H9 (cell line): Measurements from ENCODE around the gene ITSN2. TPM values are rescaled to one million over a fixed set of nuclear protein-coding genes. Genes with fewer than 3 reads are reported as not detected.

Experiments used
- DNase-seq: peaks from one replicate; pipeline ENCODE4 v3.0.0-alpha.2; 2017
- H2AFZ ChIP-seq: one replicate; pipeline ENCODE4 v1.6.1; 2013; ENCODE audit warnings: mild to moderate bottlenecking, low read length, control low read depth, moderate library complexity
- H2AK5ac ChIP-seq: 2 replicates; pipeline ENCODE4 v1.6.1; 2013; ENCODE audit warnings: low read length, control low read depth, mixed read lengths; ENCODE audit not compliant: insufficient read length
- H2BK120ac ChIP-seq: one replicate; pipeline ENCODE4 v1.6.1; 2013; ENCODE audit warnings: low read depth, mild to moderate bottlenecking, low read length, control low read depth, inconsistent platforms; ENCODE audit not compliant: poor library complexity, severe bottlenecking
- H2BK12ac ChIP-seq: 2 replicates; pipeline ENCODE4 v1.6.1; 2013; ENCODE audit warnings: low read length, control low read depth, mixed read lengths, low read depth; ENCODE audit not compliant: insufficient read length
- H2BK15ac ChIP-seq: 2 replicates; pipeline ENCODE4 v1.6.1; 2013; ENCODE audit warnings: low read depth, low read length, control low read depth
- H2BK20ac ChIP-seq: one replicate; pipeline ENCODE4 v1.6.1; 2013; ENCODE audit warnings: low read depth, mild to moderate bottlenecking, low read length, control low read depth, inconsistent platforms; ENCODE audit not compliant: poor library complexity, severe bottlenecking
- H2BK5ac ChIP-seq: 2 replicates; pipeline ENCODE4 v1.6.1; 2013; ENCODE audit warnings: low read length, control low read depth, mixed read lengths; ENCODE audit not compliant: insufficient read length
- H3K14ac ChIP-seq: 2 replicates; pipeline ENCODE4 v1.6.1; 2013; ENCODE audit warnings: low read length, control low read depth; ENCODE audit not compliant: insufficient read depth
- H3K18ac ChIP-seq: 2 replicates; pipeline ENCODE4 v1.6.1; 2013; ENCODE audit warnings: low read depth, mild to moderate bottlenecking, mixed read lengths, low read length, control low read depth; ENCODE audit not compliant: insufficient read length
- H3K23ac ChIP-seq: 2 replicates; pipeline ENCODE4 v1.6.1; 2013; ENCODE audit warnings: low read length, control low read depth, mixed read lengths, low read depth; ENCODE audit not compliant: insufficient read length
- H3K23me2 ChIP-seq: 2 replicates; pipeline ENCODE4 v1.6.1; 2013; ENCODE audit warnings: low read depth, mild to moderate bottlenecking, mixed read lengths, low read length, control low read depth; ENCODE audit not compliant: insufficient read length, poor library complexity, severe bottlenecking
- H3K27ac ChIP-seq: 2 replicates; pipeline ENCODE4 v1.5.1; 2013; ENCODE audit warnings: low read length, control low read depth, mixed read lengths, low read depth; ENCODE audit not compliant: insufficient read length
- H3K27me3 ChIP-seq: 2 replicates; pipeline ENCODE4 v1.6.1; 2013; ENCODE audit warnings: low read length, control low read depth, inconsistent platforms; ENCODE audit not compliant: insufficient read depth
- H3K4ac ChIP-seq: 2 replicates; pipeline ENCODE4 v1.6.1; 2013; ENCODE audit warnings: low read depth, mild to moderate bottlenecking, control low read depth, inconsistent platforms, low read length, moderate library complexity
- H3K4me1 ChIP-seq: 2 replicates; pipeline ENCODE4 v1.6.1; 2013; ENCODE audit warnings: low read length, control low read depth, inconsistent platforms; ENCODE audit not compliant: insufficient read depth
- H3K4me2 ChIP-seq: 2 replicates; pipeline ENCODE4 v1.6.1; 2013; ENCODE audit warnings: low read length, control low read depth, mixed read lengths; ENCODE audit not compliant: insufficient read length, insufficient read depth
- H3K56ac ChIP-seq: 2 replicates; pipeline ENCODE4 v1.6.1; 2013; ENCODE audit warnings: low read depth, mild to moderate bottlenecking, mixed read lengths, low read length, control low read depth; ENCODE audit not compliant: insufficient read length
- H3K79me1 ChIP-seq: 2 replicates; pipeline ENCODE4 v1.6.1; 2013; ENCODE audit warnings: low read depth, mild to moderate bottlenecking, moderate library complexity, low read length, control low read depth, inconsistent platforms; ENCODE audit not compliant: insufficient read depth, poor library complexity, severe bottlenecking
- H3K79me2 ChIP-seq: 2 replicates; pipeline ENCODE4 v1.6.1; 2013; ENCODE audit warnings: low read length, control low read depth, inconsistent platforms; ENCODE audit not compliant: insufficient read depth
- H3K9ac ChIP-seq: 2 replicates; pipeline ENCODE4 v1.6.1; 2013; ENCODE audit warnings: low read length, control low read depth, mixed read lengths; ENCODE audit not compliant: insufficient read length; ENCODE audit errors: extremely low read depth
- H3K9me3 ChIP-seq: one replicate; pipeline ENCODE4 v1.6.1; 2013; ENCODE audit warnings: low read depth, low read length, inconsistent platforms; ENCODE audit not compliant: control insufficient read depth
- H3T11ph ChIP-seq: one replicate; pipeline ENCODE4 v1.6.1; 2013; ENCODE audit warnings: mild to moderate bottlenecking, low read length, control low read depth, inconsistent platforms
- H4K20me1 ChIP-seq: one replicate; pipeline ENCODE4 v1.6.1; 2013; ENCODE audit not compliant: control insufficient read depth, insufficient read length, insufficient read depth
- H4K5ac ChIP-seq: 2 replicates; pipeline ENCODE4 v1.6.1; 2013; ENCODE audit warnings: low read depth, mild to moderate bottlenecking, mixed read lengths, low read length, control low read depth; ENCODE audit not compliant: insufficient read length
- H4K8ac ChIP-seq: replicated peaks from 2 replicates; pipeline ENCODE4 v1.6.1; 2013; ENCODE audit warnings: low read length, control low read depth, mixed read lengths, low read depth; ENCODE audit not compliant: insufficient read length
- H4K91ac ChIP-seq: 2 replicates; pipeline ENCODE4 v1.6.1; 2013; ENCODE audit warnings: low read depth, mild to moderate bottlenecking, moderate library complexity, mixed read lengths, low read length, control low read depth; ENCODE audit not compliant: insufficient read length
- H3K27ac Mint-ChIP-seq, 3 experiments: 2 replicates in 2 of 3; 3 replicates in 1 of 3; pipeline ENCODE4 v1.8.0; 2020 to 2021; ENCODE audit warnings: mixed read lengths in 3 of 3, mild to moderate bottlenecking in 1 of 3, moderate library complexity in 1 of 3
- H3K27me3 Mint-ChIP-seq: 2 replicates; pipeline ENCODE4 v1.8.0; 2021; ENCODE audit warnings: low read depth, mild to moderate bottlenecking, moderate library complexity, mixed read lengths
- H3K36me3 Mint-ChIP-seq, 3 experiments: 2 replicates in 2 of 3; 3 replicates in 1 of 3; pipeline ENCODE4 v1.8.0; 2020 to 2021; ENCODE audit warnings: low read depth in 3 of 3, mixed read lengths in 3 of 3; ENCODE audit not compliant: insufficient read depth in 1 of 3
- H3K4me1 Mint-ChIP-seq, 2 experiments: 2 replicates each; pipeline ENCODE4 v1.8.0; 2020; ENCODE audit warnings: mixed read lengths in 2 of 2
- H3K4me3 Mint-ChIP-seq, 2 experiments: 2 replicates in 1 of 2; 3 replicates in 1 of 2; pipeline ENCODE4 v1.8.0; 2020 to 2021; ENCODE audit warnings: mild to moderate bottlenecking in 2 of 2, mixed read lengths in 2 of 2, moderate library complexity in 1 of 2
- H3K9me3 Mint-ChIP-seq, 2 experiments: 2 replicates in 1 of 2; 3 replicates in 1 of 2; pipeline ENCODE4 v1.8.0; 2020; ENCODE audit warnings: mild to moderate bottlenecking in 2 of 2, mixed read lengths in 2 of 2, moderate library complexity in 1 of 2
- WGBS: extraction: QIAGEN DNeasy Blood & Tissue Kit; methylation state at CpG from one replicate; pipeline ENCODE4 v1.1.7; 2013; ENCODE audit warnings: missing lambda C conversion rate, low lambda C conversion rate, mixed read lengths; ENCODE audit not compliant: insufficient read length; ENCODE audit errors: extremely low coverage; 5-methylcytosine and 5-hydroxymethylcytosine counted together
- total RNA-seq: library from RNA; stranded (reverse); gene quantifications from 2 replicates; pipeline ENCODE4 v1.2.1, GENCODE V29; 2021
- TF ChIP-seq, protein P1 (sequence below): fragments of 200-600 bp; sonication (generic); conservative IDR thresholded peaks from 3 replicates; pipeline ENCODE4 v1.8.0; 2021; ENCODE audit warnings: antibody characterized with exemption, mild to moderate bottlenecking

Gene ITSN2
- total RNA-seq, 1 experiment from 2014 or later: 17.0 TPM

DNA sequence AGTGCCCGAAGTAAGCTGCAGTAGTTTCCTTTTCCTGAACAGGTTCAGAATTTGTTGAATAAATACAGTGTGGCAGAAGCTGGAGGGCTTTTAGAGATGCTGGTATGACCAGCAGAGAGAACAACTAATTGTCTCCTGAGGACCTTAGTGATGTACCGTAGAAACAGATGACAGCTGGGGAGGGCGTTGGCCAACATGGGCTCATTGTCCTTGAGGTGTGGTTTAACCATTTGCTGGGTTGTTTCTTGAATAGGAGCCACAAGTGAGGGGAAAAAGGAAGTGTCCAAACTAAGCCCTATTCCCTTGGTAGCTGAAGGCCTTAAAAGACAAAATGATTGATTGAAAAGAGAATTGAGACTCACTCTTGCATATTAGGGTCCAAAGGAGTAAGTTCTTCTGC, 197.2 kb downstream of the ITSN2 start:
- H3K23me2 ChIP-seq: no peaks in the 10 kb centered on the region
- H3K9me3 Mint-ChIP-seq: peaks cover 8 to 14% of the 10 kb centered on the region in 2 experiments; a peak in 4 of 5 replicates
- H2BK15ac ChIP-seq: no peak overlapping the region
- no peak overlapping the region for H2BK12ac ChIP-seq
- H3T11ph ChIP-seq: no peak overlapping the region
- H3K23ac ChIP-seq: no peak overlapping the region
- no CpG with 5 or more reads among the region's 3 CpGs for WGBS
- no peak overlapping the region for H3K18ac ChIP-seq
- H3K27me3 Mint-ChIP-seq: no peaks in the 10 kb centered on the region; the same call in 1 of the 2 replicates
- no peaks in the 10 kb centered on the region; the same call in 1 of the 2 replicates for H3K27me3 ChIP-seq
- DNase-seq: no peak
- no peak overlapping the region for H3K14ac ChIP-seq
- TF ChIP-seq, protein P1, sequence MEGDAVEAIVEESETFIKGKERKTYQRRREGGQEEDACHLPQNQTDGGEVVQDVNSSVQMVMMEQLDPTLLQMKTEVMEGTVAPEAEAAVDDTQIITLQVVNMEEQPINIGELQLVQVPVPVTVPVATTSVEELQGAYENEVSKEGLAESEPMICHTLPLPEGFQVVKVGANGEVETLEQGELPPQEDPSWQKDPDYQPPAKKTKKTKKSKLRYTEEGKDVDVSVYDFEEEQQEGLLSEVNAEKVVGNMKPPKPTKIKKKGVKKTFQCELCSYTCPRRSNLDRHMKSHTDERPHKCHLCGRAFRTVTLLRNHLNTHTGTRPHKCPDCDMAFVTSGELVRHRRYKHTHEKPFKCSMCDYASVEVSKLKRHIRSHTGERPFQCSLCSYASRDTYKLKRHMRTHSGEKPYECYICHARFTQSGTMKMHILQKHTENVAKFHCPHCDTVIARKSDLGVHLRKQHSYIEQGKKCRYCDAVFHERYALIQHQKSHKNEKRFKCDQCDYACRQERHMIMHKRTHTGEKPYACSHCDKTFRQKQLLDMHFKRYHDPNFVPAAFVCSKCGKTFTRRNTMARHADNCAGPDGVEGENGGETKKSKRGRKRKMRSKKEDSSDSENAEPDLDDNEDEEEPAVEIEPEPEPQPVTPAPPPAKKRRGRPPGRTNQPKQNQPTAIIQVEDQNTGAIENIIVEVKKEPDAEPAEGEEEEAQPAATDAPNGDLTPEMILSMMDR: no peak
- no peak overlapping the region for H3K27ac Mint-ChIP-seq
- no peak overlapping the region for H3K9ac ChIP-seq
- H3K4ac ChIP-seq: no peak overlapping the region
- no peak overlapping the region for H2AK5ac ChIP-seq
- H2BK20ac ChIP-seq: no peak overlapping the region
- no peak overlapping the region for H4K8ac ChIP-seq
- no peak overlapping the region for H4K91ac ChIP-seq
- no peak overlapping the region for H3K4me3 Mint-ChIP-seq
- no peak overlapping the region for H2BK120ac ChIP-seq
- H3K79me1 ChIP-seq: no peaks in the 10 kb centered on the region
- peaks cover 7 to 12% of the 10 kb centered on the region in 2 experiments for H3K4me1 Mint-ChIP-seq
- H2AFZ ChIP-seq: no peak overlapping the region
- no peaks in the 10 kb centered on the region for H3K9me3 ChIP-seq
- no peaks in the 10 kb centered on the region for H3K79me2 ChIP-seq
- H3K4me1 ChIP-seq: no peaks in the 10 kb centered on the region
- no peak overlapping the region for H2BK5ac ChIP-seq
- no peak overlapping the region for H3K56ac ChIP-seq
- H4K20me1 ChIP-seq: no peaks in the 10 kb centered on the region
- H3K36me3 Mint-ChIP-seq: peaks cover 0 to 5% (median 0%) of the 10 kb centered on the region in 3 experiments; a peak in 3 of 7 replicates
- H3K27ac ChIP-seq: no peak overlapping the region
- H3K4me2 ChIP-seq: no peak overlapping the region
- no peak overlapping the region for H4K5ac ChIP-seq
